HL-60/S4 (cell line): ENCODE data around the gene VCX3B.
"Not testable (repeated sequence)": the region's sequence is repeated elsewhere in the genome, so short reads cannot be mapped to it uniquely, and the experiment has no call there.

ENCODE experiments used
- in situ Hi-C: fragments of 300-500 bp; cut with MboI; formaldehyde crosslinking; loops from 2 replicates; pipeline ENCODE4 v1.14.3; 2022; ENCODE audit warnings: low sequenced_read_pairs

VCX3B gene

DNA sequence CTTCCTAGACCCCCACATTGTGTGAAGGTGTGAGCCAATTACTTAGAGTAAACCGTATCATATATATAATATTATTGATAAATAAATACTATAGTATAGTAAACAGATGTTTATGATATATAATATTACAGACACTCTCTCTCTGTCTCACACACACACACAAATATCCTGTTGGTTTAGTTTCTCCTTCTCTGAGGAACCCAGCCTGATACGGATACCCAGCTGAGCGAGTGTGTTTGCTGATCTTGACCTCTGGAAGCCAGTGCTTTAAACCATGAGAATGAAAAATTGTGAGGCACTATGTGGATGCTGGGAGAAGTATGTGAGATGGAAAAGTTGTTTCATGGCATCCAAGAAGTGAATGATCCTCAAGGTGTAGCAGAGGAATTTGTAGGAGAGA is at the start of gene VCX3B:
Gene VCX3B, plus strand, starts transcription at position 301 of the 400 bp plus-strand sequence. CDS start 621 bp downstream, outside the sequence.
- in situ Hi-C loops = not testable (repeated sequence)

DNA sequence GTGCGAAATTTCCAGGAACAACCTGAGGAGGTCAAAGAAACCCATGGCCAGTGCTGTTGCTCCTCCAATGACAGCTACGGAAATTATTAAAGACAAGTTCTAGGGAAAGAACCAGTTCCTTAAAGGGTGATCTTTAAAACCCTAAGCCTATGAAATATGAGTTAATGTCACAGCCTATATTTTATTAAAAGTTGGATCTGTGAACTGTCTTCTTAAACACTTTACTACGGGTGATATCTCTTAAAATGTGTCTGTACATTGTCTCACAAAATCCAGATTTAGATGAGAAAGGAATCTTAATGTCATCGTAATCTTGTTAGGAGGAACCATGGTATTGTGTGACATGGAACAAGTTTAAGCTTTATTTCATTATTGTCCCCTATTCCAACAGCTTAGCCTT is 46.3 kb upstream of the VCX3B start:
- in situ Hi-C loops = no loop called here

DNA sequence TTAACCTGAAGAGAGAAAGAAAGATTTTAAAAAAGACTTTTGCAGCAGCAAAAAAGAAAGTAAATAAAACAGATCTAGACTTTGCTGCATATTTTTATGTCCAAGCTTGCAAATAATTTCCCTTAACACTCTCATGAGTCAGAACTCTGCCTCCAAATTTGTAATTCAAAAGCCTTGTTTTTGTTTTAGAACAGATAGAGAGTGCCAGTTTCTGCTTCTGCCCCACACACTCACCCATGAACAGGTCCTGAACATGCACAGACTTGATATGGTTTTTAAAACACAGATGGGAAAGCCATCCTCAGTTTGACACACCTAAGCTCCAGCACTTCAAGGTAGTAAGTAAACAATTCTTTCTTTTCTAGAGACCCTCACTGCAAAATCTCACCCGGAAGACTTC is 39.7 kb upstream of the VCX3B start:
- in situ Hi-C loops = no loop called here

DNA sequence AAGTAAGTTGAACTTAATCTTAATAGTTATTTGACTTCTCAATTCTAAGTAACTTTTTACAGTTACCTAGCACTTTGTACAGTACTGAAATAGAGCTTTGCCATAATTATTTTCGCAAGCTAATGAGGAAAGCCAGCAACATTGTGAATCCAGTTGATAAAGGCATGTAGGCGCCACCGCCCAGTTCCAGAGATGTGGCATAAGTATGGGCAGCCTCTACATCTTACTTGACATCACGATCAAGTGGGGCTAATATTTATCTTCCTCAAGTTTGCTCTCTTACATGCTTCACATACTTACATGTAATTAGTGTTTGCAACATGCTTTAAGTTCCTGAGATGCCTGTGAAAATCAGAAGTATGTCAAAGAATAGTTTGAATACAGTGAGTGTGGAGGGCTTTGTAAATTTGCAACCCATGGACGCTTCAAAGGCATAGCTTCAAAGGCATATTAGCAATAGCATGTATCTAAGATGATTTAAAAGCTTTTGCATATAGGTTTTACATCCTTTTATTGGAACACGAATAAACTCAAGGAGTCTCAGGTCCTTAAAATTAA is 34.9 kb upstream of the VCX3B start:
- in situ Hi-C loops = no loop called here

DNA sequence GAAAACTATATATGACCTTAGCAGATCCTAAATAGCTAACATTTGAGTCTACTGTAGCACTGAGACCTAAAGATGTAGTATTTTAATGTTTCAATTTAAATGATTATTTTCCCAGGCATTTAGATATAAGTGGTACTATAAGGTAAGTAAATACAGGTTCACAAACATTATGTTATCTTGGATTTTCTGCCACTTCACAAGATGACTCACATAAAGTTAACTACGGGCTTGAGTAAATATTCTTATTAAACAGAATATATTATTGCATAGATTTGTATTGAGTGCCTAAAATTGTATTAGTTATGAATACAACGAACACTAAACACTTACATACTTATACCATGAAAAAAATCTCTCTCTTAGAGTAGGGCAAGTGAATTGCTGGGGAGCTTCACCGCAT is 34.2 kb upstream of the VCX3B start:
- in situ Hi-C loops = no loop called here

DNA sequence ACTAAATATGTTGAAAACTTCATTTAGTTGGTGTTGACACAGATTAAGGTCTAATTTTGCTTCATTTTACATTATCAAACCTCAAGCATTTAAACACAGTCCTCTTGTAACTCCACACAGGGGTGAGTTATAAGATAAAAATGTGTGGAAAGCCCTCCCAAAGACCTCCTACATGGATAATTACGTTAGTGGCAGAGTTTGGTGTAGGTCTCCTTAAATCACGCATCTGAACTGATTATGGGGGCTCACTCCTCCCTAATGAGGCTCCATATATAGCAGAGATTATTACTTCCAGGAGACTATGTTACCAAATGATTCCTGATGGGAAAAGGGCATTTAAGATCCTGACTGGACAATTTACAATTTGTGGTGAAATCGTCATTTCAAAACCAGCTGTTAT is 32.2 kb upstream of the VCX3B start:
- in situ Hi-C loops = no loop called here

DNA sequence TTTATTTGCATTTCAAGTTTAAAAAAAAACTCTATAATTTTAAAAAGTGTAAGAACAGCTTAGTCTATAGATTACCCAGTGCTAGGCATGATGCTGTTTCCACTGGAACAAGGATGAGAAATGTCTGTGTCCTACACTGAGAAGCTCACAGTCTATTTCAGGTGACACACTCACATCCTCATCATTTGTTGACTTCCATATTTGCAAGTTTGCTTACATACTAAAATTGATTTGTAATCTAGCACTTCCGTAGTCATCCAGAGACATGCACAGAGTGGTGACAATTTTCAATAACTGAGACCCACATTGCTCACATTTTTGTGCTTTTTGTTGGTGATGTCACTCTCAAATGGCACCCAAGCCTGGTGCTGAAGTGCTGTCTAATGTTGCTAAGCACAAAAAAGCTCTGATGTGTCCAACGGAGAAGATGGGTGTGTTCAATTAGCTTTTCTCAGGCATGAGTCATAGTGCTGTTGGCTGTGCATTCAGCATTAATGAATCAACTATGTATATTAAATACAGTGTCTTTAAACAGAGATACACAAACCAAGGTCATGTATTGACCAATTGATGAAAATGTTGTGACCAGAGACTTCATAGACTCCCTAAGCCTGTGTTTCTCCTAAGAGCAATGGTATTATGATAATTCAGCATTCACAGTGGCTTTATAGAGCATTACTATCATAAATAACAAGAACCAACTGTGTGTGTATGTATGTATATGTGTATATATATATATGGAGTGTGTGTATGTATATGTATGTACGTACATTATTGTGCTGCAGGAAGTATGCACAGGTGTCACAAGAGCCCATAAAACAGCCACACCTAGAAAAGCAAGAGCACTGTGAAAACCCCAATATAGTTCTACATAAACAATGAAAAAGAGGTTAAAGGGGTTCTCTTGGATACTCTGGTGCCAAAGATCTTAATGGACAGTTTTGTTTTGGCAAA is 31.2 kb upstream of the VCX3B start:
- in situ Hi-C loops = no loop called here

DNA sequence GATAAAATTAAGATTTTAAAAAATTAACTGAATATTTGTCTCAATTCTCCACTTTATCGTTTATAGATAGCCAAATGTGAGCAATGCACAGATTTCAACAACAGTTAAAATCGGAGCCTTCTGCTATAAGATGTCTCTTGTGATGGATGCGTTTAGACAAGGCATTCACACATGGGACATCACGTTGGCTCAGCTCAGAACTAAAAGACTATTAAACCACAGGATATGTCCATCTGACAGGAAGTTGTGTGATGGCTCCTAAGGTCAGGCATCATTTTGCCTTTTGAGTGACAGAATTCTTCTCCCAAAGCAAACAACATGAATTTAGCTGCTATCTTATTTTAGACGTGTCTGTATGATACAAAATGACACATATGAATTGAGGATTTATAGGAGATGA is 17.3 kb upstream of the VCX3B start:
- in situ Hi-C loops = no loop called here

DNA sequence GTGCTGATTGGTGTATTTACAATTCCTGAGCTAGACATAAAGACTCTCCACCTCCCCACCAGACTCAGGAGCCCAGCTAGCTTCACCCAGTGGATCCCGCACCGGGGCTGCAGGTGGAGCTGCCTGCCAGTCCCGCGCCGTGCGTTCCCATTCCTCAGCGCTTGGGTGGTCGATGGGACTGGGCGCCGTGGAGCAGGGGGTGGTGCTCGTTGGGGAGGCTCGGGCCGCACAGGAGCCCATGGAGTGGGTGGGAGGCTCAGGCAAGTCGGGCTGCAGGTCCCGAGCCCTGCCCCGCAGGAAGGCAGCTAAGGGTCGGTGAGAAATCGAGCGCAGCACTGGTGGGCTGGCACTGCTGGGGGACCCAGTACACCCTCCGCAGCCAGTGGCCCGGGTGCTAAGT is 12.3 kb upstream of the VCX3B start:
- in situ Hi-C loops = not testable (repeated sequence)

DNA sequence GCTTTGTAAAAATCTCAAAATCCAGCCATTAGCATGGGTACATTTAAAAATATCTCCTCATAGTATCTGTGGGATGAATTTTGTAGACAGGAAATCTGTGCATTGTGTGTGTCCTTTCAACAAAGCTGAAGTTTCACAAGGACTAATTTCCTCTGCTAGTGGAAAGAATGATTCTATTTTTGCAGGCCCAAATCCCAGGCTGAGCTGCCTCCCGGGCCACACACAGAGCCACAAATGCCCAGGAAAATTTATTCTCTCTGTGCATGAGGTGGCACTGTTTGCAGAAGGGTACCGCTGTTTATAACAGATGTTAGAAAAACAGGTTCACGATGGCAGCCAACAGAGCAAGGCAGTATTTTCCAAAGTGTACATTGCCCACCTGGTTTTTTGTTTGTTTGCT is 11.0 kb upstream of the VCX3B start:
- in situ Hi-C loops = no loop called here

DNA sequence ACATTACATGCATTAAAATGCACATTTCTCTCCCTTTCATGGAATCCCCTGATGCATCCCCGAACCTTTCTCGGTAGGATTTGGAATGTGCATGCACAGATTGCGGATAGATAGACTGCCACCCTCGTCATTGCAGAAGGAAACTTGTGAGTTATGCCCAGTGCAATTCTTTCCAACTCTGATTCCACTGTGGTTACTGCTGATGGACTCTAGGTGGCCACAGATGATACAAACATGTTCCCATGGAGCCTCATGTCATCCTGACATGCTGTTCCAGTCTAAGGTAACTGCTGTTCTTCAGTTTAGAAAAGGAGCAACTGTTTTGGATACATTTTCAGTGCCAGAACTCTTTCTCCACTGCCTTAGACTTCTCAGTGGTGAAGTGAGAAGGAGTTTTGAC is 9.1 kb upstream of the VCX3B start:
- in situ Hi-C loops = no loop called here

DNA sequence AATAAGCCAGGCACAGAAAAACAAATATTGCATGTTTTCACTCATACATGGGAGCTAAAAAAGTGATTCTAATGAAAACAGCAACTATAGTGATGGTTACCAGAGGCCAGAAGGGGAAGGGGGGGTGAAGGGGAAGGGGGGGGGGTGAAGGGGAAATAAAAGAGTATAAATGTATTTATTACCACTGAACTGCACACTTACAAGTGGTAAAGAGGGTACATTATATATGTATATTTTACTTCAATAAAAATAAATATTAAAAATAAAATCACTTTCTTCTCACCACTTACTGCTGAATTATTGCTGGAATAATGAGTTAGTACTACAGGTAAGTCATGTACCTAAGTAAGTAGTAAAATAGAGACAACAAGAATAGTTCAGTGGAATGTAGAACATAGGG is 2.1 kb upstream of the VCX3B start:
- in situ Hi-C loops = no loop called here

DNA sequence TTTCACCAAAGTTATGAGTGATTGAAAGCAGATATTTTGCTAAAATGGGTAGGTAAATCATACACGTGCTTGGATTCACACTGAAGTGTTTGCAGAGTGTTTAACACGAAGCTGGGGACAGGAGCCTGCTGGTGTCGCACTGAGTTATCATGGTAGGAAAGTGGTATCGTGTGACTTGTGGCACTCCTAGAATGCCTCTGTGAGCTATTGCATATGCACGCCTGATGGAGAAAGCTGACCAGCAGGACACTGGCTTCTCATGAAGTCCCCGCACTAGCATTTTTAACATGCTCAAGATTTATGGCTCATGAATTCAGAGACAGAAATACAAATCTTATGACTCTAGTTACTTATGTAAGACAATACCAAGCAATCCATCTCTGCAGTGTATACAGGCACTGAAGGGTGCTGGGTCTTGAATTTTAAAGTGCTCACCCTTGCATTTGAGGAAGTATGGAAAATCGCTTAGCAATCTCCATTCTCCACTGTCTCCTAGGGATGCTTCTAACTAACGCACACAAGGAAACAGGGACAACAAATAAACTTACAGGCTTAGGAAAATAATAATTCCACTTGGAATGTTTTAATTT is 19.8 kb downstream of the VCX3B start:
- in situ Hi-C loops = no loop called here

DNA sequence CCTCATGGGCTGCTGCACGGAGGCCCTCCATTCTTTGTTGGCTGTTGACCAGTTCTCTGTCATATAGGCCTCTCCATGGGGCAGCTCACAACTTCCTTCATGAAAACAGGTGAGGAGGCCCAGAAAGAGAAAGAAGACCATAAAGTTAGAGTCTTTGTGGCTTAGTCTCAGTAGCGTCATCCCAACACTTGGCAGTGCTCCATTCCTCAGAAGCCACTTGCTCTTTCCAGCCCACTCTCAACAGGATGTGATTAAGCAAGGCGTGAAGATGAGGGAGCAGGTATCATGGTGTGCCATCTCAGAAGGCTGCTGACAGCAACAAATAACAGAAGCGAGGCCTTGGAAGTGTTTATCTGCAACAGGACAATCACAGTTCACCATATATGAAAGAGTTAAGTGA is 30.4 kb downstream of the VCX3B start:
- in situ Hi-C loops = not testable (repeated sequence)

DNA sequence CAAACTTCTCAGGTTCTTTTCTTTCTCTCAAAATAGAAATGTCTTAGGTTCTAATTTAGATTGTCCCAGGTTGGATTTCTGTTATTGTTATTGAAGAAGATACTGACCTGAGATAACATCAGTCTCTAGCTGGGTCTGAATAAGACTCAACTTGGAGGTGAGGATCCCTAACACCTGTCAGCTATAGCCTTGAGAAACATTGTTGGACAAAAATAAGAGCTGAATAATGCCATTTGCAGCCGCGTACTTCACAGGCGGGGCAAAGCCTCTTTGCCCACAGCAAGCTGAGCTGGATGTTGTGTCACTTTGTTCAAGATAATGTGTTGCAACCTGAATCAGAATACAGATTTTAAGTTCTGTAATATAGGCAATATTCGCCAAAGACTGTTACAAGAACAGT is 35.6 kb downstream of the VCX3B start:
- in situ Hi-C loops = no loop called here

DNA sequence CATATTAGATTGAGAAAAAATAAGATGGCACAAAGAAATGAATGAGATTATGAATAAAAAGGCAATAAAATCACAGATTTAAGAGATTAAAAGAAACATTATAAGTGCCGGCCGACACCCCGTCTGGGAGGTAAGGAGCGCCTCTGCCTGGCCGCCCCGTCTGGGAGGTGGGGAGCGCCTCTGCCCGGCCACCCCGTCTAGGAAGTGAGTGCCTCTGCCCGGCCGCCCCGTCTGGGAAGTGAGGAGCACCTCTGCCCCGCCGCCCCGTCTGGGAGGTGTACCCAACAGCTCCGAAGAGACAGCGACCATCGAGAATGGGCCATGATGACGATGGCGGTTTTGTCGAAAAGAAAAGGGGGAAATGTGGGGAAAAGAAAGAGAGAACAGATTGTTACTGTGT is 37.5 kb downstream of the VCX3B start:
- in situ Hi-C loops = not testable (repeated sequence)

DNA sequence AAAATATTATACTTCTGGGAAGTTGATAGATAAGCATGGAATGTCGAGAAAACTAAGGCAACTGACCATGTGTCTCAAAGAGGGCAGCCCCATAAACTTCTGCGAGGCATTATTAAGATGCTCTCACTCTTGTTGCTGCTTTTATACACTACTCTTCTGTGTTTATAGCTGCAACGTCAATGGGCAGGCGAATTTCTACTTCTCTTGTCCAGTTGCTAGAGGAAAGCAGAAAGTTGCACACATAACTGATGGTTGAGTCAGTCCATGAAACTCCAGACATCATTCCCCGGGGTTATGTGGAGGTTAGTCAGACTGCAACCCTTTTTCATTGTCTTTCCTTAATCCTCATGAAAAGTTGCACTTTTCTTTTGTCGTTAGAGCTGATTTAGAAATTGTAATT is 39.8 kb downstream of the VCX3B start:
- in situ Hi-C loops = no loop called here
